NCI-H1930 (cell line): ENCODE results near the gene GRK7.
"Not testable (repeated sequence)": the region's sequence is repeated elsewhere in the genome, so short reads cannot be mapped to it uniquely, and the experiment has no call there.

Experiments used
- DNase-seq, 2 experiments: peaks; one replicate each; lab custom pipeline; 2025; lab: John Stamatoyannopoulos, UW

The GRK7 gene

DNA sequence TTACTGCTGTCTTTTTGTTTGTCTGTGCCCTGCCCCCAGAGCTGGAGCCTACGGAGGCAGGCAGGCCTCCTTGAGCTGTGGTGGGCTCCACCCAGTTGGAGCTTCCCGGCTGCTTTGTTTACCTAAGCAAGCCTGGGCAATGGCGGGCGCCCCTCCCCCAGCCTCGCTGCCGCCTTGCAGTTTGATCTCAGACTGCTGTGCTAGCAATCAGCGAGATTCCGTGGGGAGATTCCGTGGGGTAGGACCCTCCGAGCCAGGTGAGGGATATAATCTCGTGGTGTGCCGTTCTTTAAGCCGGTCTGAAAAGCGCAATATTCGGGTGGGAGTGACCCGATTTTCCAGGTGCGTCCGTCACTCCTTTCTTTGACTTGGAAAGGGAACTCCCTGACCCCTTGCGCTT lies 656 bp upstream of the GRK7 start:
- DNase-seq, result not testable (repeated sequence)

DNA sequence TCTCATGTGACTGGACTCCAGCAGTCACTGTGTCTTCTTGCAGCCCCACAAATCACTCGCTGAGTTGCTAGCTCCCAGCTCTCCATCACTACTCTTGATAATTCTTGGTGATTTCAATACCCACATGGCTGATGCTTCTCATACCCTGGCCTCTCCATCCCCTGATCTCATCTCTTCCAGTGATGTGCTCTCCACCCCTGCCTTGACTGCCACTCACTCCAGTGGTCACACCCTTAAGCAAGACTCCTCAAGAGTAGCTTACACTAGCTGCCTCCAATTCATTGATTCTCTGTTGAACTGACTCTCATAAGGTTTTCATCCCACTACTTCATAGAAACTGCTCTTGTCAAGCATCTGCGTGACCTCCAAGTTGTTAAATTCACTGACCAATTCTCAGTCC lies 837 bp downstream of the GRK7 start:
- DNase-seq, result no peak

DNA sequence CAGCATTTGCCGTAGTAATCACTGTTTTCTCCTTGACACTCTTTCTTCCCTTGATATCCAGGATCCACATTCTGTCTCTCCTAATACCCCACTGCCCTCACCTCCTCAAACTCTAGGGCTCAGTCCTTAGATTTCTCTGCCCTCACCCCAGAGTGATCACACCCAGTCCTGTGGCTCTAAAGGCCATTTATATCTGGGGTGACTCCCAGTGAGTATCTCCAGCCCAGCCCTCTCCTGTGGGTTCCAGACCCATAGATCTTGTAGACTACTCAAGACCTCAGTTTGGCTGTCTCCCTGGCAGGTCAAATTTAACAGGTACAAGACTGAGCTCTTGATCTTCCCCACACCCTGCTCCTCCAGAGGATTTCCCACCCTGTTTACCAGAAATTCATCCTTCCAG lies 1.3 kb downstream of the GRK7 start:
- DNase-seq, result no peak

DNA sequence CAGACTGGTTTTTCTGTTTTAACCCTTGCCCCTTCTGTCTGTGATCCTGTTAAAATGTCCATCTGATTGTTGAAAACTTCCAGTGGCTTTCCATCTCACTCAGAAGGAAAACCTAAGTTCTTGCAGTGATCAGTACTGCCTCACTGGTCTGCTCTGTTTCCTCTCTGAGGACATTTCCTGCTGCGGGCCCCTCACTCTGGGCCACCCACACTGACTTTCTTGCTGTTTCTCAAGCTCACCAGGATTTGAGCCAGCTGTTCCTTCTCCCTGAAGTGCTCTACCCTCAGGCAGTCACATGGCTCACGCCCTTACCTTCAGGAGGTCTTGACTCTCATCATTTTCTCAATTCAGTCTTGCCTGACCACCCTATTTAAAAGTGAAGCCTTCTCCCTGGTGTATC lies 1.8 kb downstream of the GRK7 start:
- DNase-seq, result no peak

DNA sequence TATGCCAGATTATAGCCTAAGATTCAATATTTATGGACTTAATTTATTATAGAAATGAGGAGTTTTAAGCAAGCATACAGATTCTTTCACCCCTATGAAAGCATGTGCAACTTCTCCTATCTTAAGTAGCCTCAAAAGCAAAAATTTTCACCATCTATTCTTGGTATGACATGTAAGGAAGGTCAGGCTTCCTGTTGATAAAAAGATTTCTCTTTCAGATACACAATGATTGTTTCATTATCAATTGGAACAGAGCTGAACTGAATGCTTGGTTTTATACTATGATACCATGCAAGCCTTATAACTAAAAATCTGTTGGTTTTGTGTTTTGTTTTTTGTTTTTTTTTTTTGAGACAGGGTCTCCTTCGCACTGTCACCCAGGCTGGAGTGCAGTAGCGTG lies 3.9 kb downstream of the GRK7 start:
- DNase-seq, result no peak

DNA sequence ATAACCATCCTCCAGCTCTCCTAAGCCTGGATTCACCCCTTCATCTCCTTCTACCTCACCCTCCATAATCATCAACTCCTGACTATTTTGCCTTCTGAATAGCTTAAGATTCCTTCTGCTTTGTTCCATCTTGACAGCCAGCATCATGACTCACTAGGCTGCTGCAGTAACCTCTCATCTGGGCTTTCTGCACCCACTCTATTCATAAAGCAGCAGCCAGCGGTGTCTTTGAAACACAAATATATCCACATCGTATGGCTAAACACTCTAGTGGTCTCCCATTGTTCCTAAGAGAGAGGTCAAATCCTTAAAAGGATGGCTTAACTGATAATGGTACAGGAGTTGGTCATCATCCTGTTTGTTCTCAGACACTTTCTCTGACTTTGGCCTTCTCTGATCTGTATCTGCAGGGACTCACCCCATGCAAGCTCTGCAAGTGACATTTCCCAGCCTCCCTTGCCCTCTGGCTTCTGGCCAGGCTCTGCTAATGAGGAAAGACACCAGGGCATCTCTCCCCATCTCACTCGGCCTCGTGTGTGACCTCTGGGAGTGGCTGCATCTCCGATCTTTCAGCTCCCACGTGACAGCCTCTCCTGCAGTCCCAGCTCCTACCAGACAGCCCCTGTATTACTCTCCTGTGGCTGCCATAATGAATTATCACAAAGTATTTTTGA lies 6.2 kb downstream of the GRK7 start:
- no peak for DNase-seq

DNA sequence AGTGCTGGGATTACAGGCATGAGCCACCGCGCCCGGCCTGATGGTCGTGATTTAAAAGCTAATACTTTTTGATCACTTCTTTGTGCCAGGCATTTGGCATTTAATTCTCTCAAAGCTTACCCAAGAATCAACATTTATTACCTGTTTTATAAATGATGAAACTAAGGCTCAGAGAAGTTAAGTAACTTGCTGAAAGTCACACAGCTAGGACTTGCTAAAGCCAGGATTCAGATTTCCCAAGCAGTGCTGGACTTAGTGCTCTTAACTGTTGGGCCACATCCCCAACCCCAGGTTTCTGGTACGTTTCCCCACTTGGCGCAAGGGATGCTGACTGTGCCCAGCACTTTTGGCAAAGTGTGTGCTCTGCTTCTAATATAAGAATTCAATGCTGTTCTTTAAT lies 10.5 kb downstream of the GRK7 start:
- DNase-seq, result no peak

DNA sequence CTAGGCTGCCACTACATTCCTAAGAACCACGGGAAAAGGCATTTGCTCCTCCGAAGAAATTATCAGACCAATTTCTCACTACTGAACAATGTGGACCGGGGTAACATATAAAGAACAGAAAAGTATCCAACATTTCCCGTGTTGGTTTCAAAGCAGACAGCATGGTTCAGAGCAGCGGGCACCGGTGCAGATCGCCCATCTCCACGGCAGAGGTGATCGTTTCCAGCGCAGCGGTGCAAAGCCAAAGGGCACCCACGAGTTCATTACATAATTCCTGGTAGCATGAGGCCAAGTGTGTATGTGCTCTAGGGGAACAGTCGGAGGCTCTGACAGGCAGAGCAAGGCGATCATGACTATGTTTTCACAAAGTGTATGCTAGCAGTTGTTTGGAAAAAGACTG lies 13.2 kb downstream of the GRK7 start:
- DNase-seq, result no peak

DNA sequence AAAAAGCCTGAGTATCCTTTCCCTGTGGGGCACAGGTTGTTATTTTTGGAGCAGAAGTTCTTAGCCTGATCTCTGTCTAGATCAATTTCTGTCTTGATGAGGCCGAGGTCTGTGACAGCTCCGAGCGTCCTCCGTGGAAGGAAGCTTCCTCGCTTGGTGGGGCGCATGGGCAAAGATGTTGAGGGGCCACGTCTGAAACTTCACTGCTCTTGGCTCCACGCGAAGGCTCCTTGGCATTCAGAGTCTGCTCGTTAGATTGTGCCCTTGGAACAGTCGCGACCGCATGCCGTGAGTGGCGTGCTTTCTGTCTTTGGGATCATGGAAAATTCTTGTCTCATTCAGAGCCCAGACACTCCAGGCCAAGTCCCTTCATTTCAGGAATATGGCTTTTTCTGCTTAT lies 13.7 kb downstream of the GRK7 start:
- no peak for DNase-seq

DNA sequence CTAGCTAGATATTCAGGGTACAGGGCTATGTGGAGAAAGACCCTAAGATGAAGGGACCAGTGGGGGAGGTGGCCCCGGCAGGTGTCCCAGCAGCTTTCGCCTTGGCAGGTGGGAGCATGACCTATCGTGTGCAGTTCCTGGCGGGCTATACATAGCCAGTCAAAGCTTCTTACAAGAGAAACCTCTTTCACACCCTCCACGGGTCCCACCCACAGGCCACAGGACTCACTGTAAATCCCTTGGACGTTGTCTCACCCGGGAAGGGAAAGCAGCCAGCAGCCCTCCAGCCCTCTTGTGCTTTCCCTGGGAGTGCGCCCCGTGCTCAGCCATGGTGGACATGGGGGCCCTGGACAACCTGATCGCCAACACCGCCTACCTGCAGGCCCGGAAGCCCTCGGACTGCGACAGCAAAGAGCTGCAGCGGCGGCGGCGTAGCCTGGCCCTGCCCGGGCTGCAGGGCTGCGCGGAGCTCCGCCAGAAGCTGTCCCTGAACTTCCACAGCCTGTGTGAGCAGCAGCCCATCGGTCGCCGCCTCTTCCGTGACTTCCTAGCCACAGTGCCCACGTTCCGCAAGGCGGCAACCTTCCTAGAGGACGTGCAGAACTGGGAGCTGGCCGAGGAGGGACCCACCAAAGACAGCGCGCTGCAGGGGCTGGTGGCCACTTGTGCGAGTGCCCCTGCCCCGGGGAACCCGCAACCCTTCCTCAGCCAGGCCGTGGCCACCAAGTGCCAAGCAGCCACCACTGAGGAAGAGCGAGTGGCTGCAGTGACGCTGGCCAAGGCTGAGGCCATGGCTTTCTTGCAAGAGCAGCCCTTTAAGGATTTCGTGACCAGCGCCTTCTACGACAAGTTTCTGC lies 15.0 kb downstream of the GRK7 start:
- no peak for DNase-seq

DNA sequence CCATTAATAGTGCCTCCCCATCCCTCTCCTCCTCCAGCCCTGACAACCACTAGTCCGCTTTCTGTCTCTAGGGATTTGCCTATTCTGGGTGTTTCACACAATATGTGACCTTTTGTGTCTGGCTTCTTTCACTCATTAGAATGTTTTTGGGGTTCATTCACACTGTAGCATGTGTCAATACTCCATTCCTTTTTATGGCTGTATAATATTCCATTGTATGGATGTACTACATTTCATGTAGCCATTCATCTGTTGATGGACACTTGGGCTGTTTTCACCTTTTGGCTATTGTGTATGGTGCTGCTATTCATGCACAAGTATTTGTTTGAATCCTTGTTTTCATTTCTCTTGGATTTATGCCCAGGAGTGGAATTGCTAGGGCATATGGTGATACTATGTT lies 16.5 kb downstream of the GRK7 start:
- DNase-seq, result no peak

DNA sequence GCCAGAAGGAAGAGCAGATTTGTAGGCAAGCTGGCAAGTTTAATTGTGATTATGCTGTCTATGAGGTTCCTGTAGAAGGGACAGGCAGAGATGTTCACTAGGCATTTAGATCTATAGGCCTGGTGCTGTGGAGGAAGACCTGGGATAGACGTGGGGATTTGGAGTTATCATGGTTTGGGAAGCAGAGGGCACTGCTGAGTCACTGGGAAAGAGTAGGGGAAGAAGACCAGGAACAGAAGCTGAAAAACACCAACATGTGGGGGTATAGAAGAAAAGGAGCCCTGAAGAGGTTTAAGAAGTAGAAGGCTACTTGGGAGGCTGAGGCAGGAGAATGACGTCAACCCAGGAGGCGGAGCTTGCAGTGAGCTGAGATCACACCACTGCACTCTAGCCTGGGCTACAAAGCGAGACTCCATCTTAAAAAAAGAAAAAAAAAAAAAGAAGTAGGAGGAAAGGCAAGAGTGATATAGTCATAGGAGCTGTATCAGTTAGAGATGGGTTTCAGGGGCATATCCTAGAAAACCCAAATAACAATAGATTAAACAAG lies 19.3 kb downstream of the GRK7 start:
- DNase-seq, result no peak

DNA sequence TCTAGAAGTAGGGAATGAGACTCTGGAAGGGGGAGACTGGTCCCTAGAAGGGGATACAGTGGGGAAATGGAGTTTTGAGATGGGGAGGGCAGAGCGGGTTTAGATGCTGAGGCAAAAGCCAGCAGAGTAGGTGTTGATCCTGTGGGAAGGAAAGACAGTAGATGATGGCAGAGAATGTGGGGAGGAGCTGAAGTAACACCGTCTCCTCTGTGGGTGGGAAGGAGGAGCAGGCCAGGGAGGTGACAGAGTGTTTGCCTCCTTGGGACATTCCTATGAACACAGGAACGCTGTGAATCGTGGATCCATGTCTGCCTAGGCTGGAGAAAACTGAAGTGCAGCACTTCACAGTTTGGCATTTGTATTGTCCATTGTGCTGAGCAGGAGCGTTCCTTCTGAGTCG lies 20.4 kb downstream of the GRK7 start:
- no peak for DNase-seq

DNA sequence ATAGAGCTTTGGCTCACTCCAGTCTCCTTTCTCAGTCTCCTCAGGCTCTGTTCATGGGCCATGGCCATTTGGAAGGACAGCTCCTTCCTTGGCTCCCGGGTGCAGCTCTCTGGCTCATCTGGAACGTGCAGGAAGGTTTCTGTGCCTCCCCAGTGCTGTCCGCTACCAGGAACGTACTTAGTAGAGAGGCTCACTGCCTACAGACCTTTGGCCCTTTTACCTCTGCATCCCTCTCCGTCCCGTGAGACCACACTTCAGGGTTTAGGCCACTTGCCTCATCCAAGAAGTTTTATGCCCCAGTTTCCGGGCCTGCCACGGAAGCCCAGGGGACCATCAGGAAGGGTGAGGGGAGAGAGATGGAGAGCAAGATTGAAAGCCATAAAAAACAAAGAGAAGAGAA lies 20.9 kb downstream of the GRK7 start:
- DNase-seq, result no peak

DNA sequence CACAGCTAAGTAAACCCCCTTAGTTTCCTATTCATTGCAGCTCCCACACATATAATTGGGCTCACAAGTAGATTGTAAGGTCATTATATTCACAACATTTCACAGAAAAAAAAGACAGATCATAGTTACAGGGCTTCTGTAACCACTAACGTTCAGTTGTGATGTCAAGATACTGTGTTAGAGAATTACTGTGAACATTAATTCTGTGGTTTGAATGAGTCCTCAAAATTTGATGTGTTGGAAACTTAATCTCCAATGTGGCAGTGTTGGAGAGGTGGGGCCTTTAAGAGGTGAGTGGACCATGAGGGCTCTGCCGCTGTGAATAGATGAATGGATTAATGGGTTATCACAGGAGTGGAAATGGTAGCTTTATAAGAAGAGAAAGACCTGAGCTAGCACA lies 21.3 kb downstream of the GRK7 start:
- no peak for DNase-seq

DNA sequence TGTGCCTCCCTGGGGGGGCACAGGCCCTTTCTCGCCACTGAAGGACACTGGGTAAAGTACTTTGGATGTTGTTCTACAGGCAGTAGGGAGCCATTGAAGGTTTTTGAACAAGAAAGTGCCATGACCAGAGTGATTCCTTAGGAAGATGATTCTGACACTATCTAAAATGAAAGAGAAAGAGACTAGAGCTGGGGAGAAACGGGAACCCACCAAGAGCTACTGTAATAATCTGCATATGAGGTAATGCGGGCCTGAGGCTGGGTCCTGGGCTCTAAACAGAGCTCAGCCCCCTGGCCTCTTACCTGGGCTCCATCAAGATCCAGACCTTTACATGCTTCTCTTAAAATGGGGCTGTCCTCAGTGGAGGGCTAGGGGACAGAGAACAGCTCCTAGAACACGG lies 24.9 kb downstream of the GRK7 start:
- DNase-seq, result no peak

DNA sequence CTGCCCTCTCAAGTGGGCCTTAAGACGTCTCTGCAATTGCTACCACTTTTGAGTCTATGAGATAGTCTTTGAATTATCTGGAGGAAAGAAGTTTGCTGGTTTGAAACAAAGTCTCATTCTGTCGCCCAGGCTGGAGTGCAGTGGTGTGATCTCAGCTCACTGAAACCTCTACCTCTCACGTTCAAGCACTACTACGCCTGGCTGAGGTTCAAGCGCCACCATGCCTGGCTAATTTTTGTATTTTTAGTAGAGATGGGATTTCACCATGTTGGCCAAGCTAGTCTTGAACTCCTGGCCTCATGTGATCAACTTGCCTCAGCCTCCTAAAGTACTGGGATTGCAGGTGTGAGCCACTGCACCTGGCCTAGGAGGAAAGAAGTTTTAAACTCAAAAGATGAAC lies 25.5 kb downstream of the GRK7 start:
- DNase-seq, result not testable (repeated sequence)

DNA sequence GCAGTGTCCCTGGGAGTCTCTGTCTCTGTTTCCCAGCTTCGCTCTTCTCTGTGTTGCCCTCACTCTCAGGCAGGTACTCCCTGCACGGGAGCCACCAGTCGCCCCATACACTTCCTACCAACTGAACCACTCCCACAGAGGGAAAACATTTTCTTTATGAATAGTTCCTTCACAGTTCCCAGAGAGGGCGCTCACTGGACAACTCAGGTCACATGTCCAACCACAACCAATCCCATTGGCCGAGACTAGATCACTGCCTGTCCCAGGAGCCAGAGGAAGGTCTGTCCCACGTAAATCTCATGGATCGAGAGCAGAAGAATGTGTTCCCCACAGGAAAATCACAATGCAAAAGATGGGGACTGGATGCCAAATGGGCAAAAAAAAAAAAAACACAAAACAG lies 26.1 kb downstream of the GRK7 start:
- no peak for DNase-seq

DNA sequence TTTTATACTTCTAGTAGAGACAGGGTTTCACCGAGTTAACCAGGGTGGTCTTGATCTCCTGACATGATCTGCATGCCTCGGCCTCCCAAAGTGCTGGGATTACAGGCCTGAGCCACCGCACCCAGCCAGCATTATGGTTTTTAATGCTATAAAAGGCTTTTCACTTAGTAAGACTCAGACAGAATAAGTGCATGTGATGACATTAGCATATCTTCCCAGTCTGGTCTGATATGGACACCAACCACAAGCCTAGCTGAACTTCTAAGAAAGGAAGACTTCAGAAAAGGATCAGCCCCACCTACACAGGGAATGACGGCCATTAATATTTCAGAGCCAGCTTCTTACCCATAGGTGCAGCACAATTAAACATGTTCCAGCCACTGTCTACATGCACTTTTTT lies 27.0 kb downstream of the GRK7 start:
- DNase-seq, result no peak

DNA sequence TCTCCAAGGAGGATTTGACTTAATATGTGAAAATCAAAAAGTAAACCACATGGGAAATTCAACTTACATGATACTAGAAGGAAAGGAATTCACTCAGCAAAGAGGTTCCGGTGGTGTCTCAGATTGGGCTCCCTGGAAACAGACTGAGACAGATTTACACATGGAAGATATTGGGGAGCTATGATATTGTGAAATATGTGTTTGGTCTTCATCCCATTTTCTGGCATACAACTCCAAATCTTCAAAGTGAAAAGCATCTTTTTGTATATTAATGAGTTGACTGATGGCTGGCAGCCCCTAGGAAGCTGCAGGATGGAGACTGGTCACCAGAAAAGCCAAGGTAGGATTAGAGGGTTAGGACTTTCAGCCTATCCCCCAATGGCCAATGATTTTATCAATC lies 29.3 kb downstream of the GRK7 start:
- DNase-seq, result no peak

DNA sequence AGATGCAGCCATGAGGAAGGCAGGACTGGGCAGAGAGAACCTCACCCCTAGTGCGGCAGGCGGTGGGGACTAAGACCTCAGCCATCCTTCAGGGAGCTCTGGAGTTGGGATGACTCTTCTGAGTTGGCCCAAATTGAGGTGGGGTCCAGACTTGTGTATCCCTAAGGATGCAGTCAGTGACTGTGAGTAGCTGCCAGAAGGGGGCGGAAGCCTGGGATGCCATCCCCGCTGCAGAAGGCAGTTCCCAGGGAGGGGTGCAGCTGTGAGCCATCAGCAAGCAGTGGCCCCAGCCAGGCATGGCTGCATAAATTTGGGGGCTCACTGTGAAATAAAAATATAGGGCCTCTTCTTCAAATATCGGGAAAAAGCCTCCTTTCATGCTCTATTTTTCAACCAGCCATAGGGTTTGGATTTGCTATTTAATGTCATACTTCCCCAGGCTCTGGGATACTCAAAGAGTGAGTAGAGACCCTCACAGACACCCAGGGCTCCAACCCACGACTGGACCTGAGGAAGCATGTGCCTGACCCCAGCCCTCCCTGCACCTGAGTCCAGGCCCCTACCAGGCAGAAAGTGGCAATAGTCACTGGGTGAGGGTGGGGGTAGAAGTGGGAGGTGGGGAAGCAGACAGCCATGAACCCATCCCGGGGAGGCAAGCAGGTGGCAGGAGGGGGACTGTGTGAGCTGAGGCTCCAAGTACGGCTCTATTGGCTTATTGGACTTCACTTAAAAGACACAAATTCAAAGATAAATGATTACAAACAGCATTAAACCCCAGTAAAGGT lies 30.5 kb downstream of the GRK7 start:
- no peak for DNase-seq

DNA sequence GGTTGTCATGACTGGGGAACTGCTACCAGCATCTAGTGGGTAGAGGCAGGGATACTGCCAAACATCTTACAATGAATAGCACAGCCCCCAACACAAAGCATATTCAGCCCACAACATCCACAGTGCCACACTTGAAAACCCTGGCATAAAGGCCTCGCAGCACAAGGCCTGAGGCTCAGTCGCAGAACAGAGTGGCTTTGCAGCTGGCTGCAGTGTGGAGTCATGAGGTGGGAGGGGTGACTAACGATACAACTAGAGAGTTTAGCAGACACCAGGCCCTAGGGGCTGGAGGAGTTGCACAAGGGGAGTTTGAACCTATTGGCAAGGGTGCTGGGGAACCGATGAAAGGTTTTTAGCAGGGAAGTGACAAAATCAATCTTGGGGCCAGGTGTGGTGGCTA lies 32.1 kb downstream of the GRK7 start:
- no peak for DNase-seq

DNA sequence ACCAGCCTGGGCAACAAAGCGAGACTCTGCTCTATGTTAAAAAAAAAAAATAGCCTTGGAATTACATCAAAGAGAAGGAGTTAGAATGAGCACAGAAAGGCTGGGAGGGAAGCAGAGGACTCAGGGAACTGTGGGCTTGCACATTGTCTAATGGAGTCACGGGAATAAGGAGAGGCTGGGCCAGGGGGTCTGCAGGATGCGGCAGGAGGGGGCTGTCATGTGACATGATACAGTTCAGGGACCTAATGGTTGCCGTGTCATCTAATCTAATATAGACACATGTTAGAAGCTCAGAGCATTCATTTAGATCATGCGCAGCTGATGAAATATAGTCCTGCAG lies 32.5 kb downstream of the GRK7 start:
- no peak for DNase-seq
